ENCODE results near the gene ROR2. TPM values are rescaled to one million over a fixed set of nuclear protein-coding genes. Genes with fewer than 3 reads are reported as not detected.
"Not testable (repeated sequence)": the region's sequence is repeated elsewhere in the genome, so short reads cannot be mapped to it uniquely, and the experiment has no call there.

Gene ROR2
- total RNA-seq, 1 donor from 2014 or later = not detected

GRCh38 chr9:91532325-91532724 lies 417.7 kb downstream of the ROR2 start:
- no peak for DNase-seq (ENCODE audit: low read depth, low spot score)

DNA sequence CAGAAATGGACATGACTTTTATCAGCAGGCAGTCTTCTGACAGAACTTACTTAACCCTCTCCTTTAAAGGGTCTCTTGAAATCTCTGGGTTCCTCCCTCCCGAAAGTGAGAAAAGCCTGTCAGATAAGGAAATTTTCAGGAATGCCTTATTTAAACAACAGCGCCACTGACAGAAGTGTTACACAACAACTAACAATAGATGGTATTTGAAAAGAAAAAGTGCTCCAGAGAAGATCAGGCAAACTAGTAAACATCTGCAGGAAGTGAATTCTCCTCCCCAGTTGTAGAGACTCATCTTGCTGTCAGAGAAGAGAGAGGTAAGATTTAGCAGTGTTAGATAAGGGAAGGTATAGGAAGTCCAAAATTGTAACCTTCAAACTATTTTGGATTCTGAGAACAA lies 419.2 kb downstream of the ROR2 start:
- DNase-seq (ENCODE audit: low read depth, low spot score) = no peak

DNA sequence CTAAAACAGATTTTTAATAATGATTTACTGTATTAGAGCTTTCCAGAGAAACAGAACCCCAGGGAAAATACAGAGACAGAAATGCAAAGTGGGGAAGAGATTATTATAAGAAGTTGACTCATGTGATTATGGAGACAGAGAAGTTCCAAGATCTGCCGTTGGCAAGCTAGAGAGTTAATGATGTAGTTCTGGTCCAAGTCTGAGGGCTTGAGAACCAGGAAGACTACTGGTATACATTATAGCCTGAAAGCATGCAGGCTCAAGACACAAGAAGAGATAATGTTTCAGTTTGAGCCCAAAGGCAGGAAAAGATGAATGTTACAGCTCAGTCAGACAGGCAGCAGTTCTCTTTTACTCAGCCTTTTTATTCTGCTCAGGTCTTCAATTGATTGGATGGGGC lies 427.5 kb downstream of the ROR2 start:
- no peak for DNase-seq (ENCODE audit: low read depth, low spot score)

DNA sequence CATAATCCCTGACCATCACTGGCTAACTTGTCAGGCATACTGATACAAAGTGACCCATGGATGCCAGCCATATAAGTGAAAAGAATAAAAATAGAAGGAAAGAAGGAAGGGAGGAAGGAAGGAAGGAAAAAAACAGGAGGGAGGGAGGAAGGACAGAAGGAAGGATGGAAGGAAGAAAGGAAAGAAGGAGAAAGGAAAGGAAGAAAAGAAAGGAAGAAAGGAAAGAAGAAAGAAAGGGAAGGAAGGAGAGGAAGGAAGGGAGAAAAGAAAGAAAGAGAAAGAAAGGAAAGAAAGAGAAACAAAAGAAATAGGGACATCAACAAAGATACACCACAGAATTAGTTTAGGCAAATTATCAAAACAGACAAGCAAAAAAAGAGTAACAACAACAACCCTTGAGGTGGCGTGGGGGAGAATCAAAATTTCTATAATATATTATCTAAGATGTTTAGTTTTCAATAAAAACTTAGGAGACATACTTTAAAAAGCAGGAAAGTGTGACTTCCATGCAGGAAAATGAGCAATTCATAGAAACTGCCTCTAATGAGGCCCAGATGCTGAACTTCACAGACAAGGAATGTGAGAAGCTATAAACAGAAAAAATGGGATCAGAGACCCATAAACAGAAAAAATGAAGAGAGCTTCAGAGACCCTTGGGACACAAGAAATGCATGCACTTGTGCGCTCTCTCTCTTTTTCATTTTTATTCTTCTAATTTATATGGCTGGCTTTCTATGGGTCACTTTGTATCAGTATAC lies 430.3 kb downstream of the ROR2 start:
- no peak for DNase-seq (ENCODE audit: low read depth, low spot score)

DNA sequence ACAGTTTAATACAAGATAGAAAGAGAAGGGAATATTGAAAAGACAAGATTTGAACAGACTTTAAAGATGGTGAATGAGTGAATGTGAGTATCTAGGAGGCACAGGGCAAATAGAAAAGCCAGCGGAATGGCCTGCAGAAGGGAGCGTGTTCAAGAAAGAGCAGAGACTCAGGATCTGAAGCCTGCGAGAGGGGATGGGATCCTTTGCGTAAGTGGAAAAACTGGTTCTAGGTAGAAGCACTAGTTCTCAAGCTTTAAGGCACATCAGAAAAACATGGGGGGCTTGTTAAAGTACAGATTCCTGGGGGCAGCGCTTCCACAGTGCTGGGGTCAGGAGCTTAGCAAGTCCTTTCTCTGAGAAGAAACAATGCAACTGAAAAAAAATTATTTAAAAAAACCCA lies 431.6 kb downstream of the ROR2 start:
- DNase-seq (ENCODE audit: low read depth, low spot score) = no peak

DNA sequence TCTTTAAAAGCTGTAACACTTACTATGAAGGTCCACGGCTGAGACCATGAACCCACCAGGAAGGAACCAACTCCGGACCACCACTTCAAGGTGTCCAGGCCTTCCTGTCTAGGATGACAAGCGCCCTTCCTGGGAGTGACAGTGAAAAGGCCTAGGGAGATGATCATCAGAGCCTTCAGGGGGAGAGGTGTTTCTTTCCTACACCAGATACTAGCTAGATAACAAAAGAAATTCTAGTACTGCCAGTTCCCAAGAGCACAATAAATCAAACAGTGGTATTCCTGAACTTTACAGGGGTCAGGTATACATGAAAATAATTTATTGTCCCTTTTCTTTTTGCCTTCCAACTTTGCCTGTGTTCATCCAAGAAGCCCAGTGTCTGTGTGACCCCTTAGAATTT lies 432.2 kb downstream of the ROR2 start:
- DNase-seq (ENCODE audit: low read depth, low spot score) = no peak

- not testable (repeated sequence) for DNase-seq (ENCODE audit: low read depth, low spot score)
These were observed 432.7 kb downstream of the ROR2 start for GRCh38 chr9:91517332-91517731.

DNA sequence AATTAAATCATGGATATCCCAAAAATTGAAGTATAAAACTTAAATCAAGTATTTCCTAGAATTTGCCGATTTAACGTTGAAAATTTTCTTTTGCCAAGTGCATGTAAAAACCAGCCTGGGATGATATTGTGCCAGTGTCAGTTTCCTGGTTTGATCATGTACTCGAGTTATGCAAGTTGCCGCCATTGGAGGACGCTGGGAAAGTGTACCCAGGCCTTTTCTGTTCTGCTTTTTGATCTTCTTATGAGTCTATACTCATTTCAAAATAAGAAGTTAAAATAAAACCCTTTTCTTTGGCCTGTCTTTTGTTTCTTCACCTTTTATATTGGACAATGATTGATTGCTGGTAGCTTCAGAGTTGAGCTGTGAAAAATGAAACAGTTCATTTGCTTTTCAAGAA lies 433.3 kb downstream of the ROR2 start:
- no peak for DNase-seq (ENCODE audit: low read depth, low spot score)

GRCh38 chr9:91516081-91516480 lies 433.9 kb downstream of the ROR2 start:
- no peak for DNase-seq (ENCODE audit: low read depth, low spot score)

DNA sequence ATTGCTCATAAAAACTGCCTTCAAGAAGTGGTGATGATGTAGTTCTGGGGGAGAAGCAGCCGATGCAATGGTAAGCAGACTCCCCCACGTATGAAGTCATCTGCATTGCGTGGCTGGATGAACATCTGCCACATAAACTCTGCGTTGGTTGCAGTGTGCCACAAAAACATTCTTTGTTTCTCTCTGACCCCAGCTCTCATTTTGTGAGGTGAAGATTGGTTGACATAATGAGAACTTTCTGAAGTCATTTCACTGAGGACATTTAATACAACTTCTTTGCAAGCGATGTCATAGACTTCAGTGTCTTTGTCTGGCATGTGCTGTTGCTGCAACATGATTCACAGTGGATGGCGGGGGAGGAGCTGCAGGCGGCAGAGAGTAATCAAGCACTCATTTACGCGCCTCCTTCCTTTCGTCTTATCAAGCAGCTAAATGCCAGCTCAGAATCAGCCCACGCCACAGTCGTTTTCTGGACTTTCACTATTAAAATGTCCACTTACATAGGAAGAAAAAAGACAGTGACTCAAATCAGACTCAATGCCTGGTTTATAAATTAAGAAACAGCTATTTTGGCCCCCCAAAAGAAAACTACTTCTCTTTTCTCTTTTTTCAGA lies 434.8 kb downstream of the ROR2 start:
- DNase-seq (ENCODE audit: low read depth, low spot score) = no peak

Other genes starting within 250 kb of the ROR2 start
- 96.0 and 119 TPM in 2 replicates for gene SPTLC1, start 165.2 kb upstream of the ROR2 start, total RNA-seq

Data from pulmonary artery endothelial cell (primary cell).